Measurements from ENCODE around the gene VGLL4. TPM values are rescaled to one million over a fixed set of nuclear protein-coding genes. Genes with fewer than 3 reads are reported as not detected.
A peak's percentile ranks its signal among the peaks of the same experiment; 100 is the strongest.

The VGLL4 gene
- total RNA-seq, 1 experiment from 2014 or later, result 42.1 TPM

DNA sequence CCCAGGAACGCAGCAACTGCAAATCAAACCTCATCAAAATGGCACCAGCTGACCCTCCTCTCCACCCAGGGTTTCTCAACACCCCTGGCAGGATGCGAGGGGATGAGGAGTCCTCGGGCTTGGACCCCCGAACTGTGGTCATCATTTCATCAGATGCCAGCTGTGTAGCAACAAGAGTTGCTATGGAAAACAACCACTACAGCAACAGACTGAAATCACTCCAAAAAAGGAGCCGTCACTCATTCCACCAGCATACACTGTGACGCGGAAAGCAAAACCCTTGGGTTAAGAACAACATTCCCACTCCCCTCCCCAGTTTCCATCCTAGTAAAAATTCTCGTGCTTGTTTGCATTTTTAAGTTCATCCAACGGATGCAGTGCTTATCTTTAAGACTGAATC lies 40.1 kb downstream of the VGLL4 start:
- no peak for TF ChIP-seq CTCF (conservative IDR thresholded peaks at IDR 0.05)
- no peaks in the 10 kb centered on the region for H3K27me3 Mint-ChIP-seq (ENCODE audit: low read depth)
- Histone ChIP-seq H3K79me1 (ENCODE audit: insufficient read depth, low read depth, low read length, poor library complexity, severe bottlenecking) (peaks cover 3% of the 10 kb centered on the region), H2BK120ac (ENCODE audit: low read depth, low read length, poor library complexity, severe bottlenecking) (no peak overlapping the region), H2BK20ac (ENCODE audit: low read depth, low read length, poor library complexity, severe bottlenecking) (no peak overlapping the region), H3K14ac (ENCODE audit: insufficient read depth, low read length) (no peak overlapping the region), H4K91ac (ENCODE audit: insufficient read length, low read depth, low read length) (no peak overlapping the region), H3K9ac (ENCODE audit: extremely low read depth, insufficient read length, low read length) (no peak overlapping the region), H3T11ph (ENCODE audit: low read length) (no peak overlapping the region), H4K8ac (replicated peaks; ENCODE audit: insufficient read length, low read depth, low read length) (no peak overlapping the region), H3K79me2 (ENCODE audit: insufficient read depth, low read length) (peaks cover 14% of the 10 kb centered on the region; the same call in 1 of the 2 replicates), H2BK5ac (ENCODE audit: insufficient read length, low read length) (no peak overlapping the region), H2BK12ac (ENCODE audit: insufficient read length, low read depth, low read length) (no peak overlapping the region), H3K9me3 (ENCODE audit: control insufficient read depth, low read depth, low read length) (no peaks in the 10 kb centered on the region), H2BK15ac (ENCODE audit: low read depth, low read length) (no peak overlapping the region), H2AK5ac (ENCODE audit: insufficient read length, low read length) (no peak overlapping the region), H4K5ac (ENCODE audit: insufficient read length, low read depth, low read length) (no peak overlapping the region), H3K56ac (ENCODE audit: insufficient read length, low read depth, low read length) (no peak overlapping the region), H3K27me3 (ENCODE audit: insufficient read depth, low read length) (no peaks in the 10 kb centered on the region), H3K4me1 (ENCODE audit: insufficient read depth, low read length) (peaks cover 13% of the 10 kb centered on the region; the same call in 1 of the 2 replicates), H3K23ac (ENCODE audit: insufficient read length, low read depth, low read length) (no peak overlapping the region), H3K4me2 (ENCODE audit: insufficient read depth, insufficient read length, low read length) (no peak overlapping the region), H3K27ac (ENCODE audit: insufficient read length, low read depth, low read length) (no peak overlapping the region), H4K20me1 (ENCODE audit: control insufficient read depth, insufficient read depth, insufficient read length) (no peaks in the 10 kb centered on the region), H3K23me2 (ENCODE audit: insufficient read length, low read depth, low read length, poor library complexity, severe bottlenecking) (no peaks in the 10 kb centered on the region), H2AFZ (ENCODE audit: low read length) (no peak overlapping the region), H3K18ac (ENCODE audit: insufficient read length, low read depth, low read length) (peak overlapping the region; percentile 78), H3K4ac (ENCODE audit: low read depth, low read length) (no peak overlapping the region; the same call in 1 of the 2 replicates)
- no CpG with 5 or more reads among the region's 9 CpGs for WGBS (ENCODE audit: extremely low coverage, insufficient read length, low lambda C conversion rate)
- peaks cover 13 to 30% (median 20%) of the 10 kb centered on the region in 3 experiments for H3K36me3 Mint-ChIP-seq (ENCODE audit: insufficient read depth in 1 of 3, low read depth in 3 of 3)
- peak overlapping the region; percentile 6 to 72 (median 44); a peak in 5 of 7 replicates for H3K27ac Mint-ChIP-seq
- no peak for DNase-seq
- H3K9me3 Mint-ChIP-seq, result peaks cover 0 to 2% of the 10 kb centered on the region in 2 experiments; a peak in 2 of 5 replicates
- H3K4me1 Mint-ChIP-seq, result peaks cover 66 to 71% of the 10 kb centered on the region in 2 experiments
- no peak overlapping the region; a peak in 1 of 5 replicates for H3K4me3 Mint-ChIP-seq

All from H9 (cell line).